H1 (cell line): ENCODE measurements around the gene SLC25A42. TPM values are rescaled to one million over a fixed set of nuclear protein-coding genes. Genes with fewer than 3 reads are reported as not detected.

ENCODE experiments used
- CTCF ChIA-PET: fragments of 300-600 bp; sonication (Branson Sonifier 250); formaldehyde crosslinking; loops from one replicate; lab custom pipeline; 2021; ENCODE audit not compliant: partially characterized antibody; lab: Charles Lee
- POLR2A ChIA-PET: fragments of 300-600 bp; sonication (Branson Sonifier 250); formaldehyde crosslinking; loops from one replicate; lab custom pipeline; 2021; ENCODE audit warnings: inconsistent platforms; ENCODE audit not compliant: partially characterized antibody; lab: Charles Lee
- DNase-seq, 2 experiments: peaks; one replicate each; pipeline versions ENCODE4 v3.0.0 to v3.0.0-alpha.2; 2010 to 2022; ENCODE audit warnings: low spot score in 2 of 2, low read depth in 1 of 2, mixed read lengths in 1 of 2
- FAIRE-seq: peaks from 2 replicates; lab custom pipeline; 2011; peaks lifted over from hg19 to GRCh38; lab: Jason Lieb, UNC
- H2AFZ ChIP-seq: 2 replicates; pipeline ENCODE4 v1.8.1; 2012; ENCODE audit warnings: low read length, inconsistent platforms
- H2AK5ac ChIP-seq: 2 replicates; pipeline ENCODE4 v1.6.1; 2013; ENCODE audit warnings: low read depth, low read length
- H2BK120ac ChIP-seq: replicated peaks from 2 replicates; pipeline ENCODE3; 2013; ENCODE audit warnings: low read depth, low read length, inconsistent platforms
- H2BK12ac ChIP-seq: 2 replicates; pipeline ENCODE4 v1.6.1; 2013; ENCODE audit warnings: low read depth, low read length
- H2BK15ac ChIP-seq: 2 replicates; pipeline ENCODE4 v1.6.1; 2013; ENCODE audit warnings: low read length
- H2BK20ac ChIP-seq: 2 replicates; pipeline ENCODE4 v1.6.1; 2013; ENCODE audit warnings: low read length
- H2BK5ac ChIP-seq: 2 replicates; pipeline ENCODE4 v1.6.1; 2013; ENCODE audit warnings: low read depth, low read length
- H3K14ac ChIP-seq: 2 replicates; pipeline ENCODE4 v1.6.1; 2013; ENCODE audit warnings: inconsistent platforms; ENCODE audit not compliant: insufficient read length
- H3K18ac ChIP-seq: 2 replicates; pipeline ENCODE4 v1.6.1; 2013; ENCODE audit warnings: low read length; ENCODE audit errors: extremely low read depth
- H3K23ac ChIP-seq: 2 replicates; pipeline ENCODE4 v1.6.1; 2013; ENCODE audit warnings: inconsistent platforms; ENCODE audit not compliant: insufficient read length
- H3K23me2 ChIP-seq: 2 replicates; pipeline ENCODE4 v1.6.1; 2013; ENCODE audit warnings: low read depth, low read length
- H3K27ac ChIP-seq: 2 replicates; pipeline ENCODE4 v1.6.1; 2011; ENCODE audit warnings: low read depth, low read length, inconsistent platforms
- H3K27me3 ChIP-seq, 4 experiments: replicated peaks in 1 of 4; 1 replicate in 1 of 4; 2 replicates in 3 of 4; pipeline versions ENCODE4 v1.6.1 to v1.8.1; 2011 to 2013; ENCODE audit warnings: low read length in 3 of 4, mild to moderate bottlenecking in 3 of 4, inconsistent platforms in 2 of 4, mixed read lengths in 2 of 4, moderate library complexity in 1 of 4; ENCODE audit not compliant: control insufficient read depth in 3 of 4, insufficient read depth in 3 of 4; ENCODE audit errors: extremely low read depth in 1 of 4
- H3K36me3 ChIP-seq, 4 experiments: 2 replicates each; pipeline versions ENCODE4 v1.6.1 to v1.8.1; 2011 to 2013; ENCODE audit warnings: mild to moderate bottlenecking in 4 of 4, low read length in 3 of 4, moderate library complexity in 2 of 4, control low read depth in 1 of 4, inconsistent platforms in 1 of 4; ENCODE audit not compliant: insufficient read depth in 4 of 4, control insufficient read depth in 2 of 4
- H3K4ac ChIP-seq: replicated peaks from 2 replicates; pipeline ENCODE3; 2013; ENCODE audit warnings: low read length, low read depth, mixed read lengths, inconsistent platforms; ENCODE audit not compliant: insufficient read length
- H3K4me1 ChIP-seq, 4 experiments: replicated peaks in 1 of 4; 1 replicate in 1 of 4; 2 replicates in 3 of 4; pipeline versions ENCODE4 v1.6.1 to v1.8.1; 2011 to 2013; ENCODE audit warnings: low read length in 3 of 4, inconsistent platforms in 2 of 4, mixed read lengths in 1 of 4; ENCODE audit not compliant: insufficient read depth in 4 of 4, control insufficient read depth in 3 of 4
- H3K4me2 ChIP-seq, 2 experiments: 2 replicates each; pipeline versions ENCODE4 v1.6.1 to v1.8.1; 2011 to 2013; ENCODE audit warnings: low read depth in 2 of 2, low read length in 2 of 2, control low read depth in 1 of 2, inconsistent platforms in 1 of 2, mild to moderate bottlenecking in 1 of 2; ENCODE audit not compliant: insufficient read depth in 1 of 2
- H3K4me3 ChIP-seq, 4 experiments: fragments of 200-600, 300-600 bp in 1 of 4; sonication (generic), shearing (Covaris generic), sonication (Bioruptor Twin) in 1 of 4; 2 replicates each; pipeline versions ENCODE4 v1.5.1 to v1.8.1; 2011 to 2016; ENCODE audit warnings: low read length in 4 of 4, low read depth in 3 of 4, control low read depth in 2 of 4, inconsistent platforms in 2 of 4, mild to moderate bottlenecking in 2 of 4, mixed read lengths in 1 of 4, moderate library complexity in 1 of 4; ENCODE audit not compliant: insufficient read depth in 2 of 4; ENCODE audit errors: extremely low read depth in 1 of 4
- H3K56ac ChIP-seq: replicated peaks from 2 replicates; pipeline ENCODE3; 2013; ENCODE audit warnings: low read depth, mild to moderate bottlenecking, mixed read lengths, low read length, inconsistent platforms; ENCODE audit not compliant: insufficient read length
- H3K79me1 ChIP-seq: 2 replicates; pipeline ENCODE4 v1.6.1; 2013; ENCODE audit warnings: low read depth, low read length, control low read depth
- H3K79me2 ChIP-seq, 2 experiments: 2 replicates each; pipeline versions ENCODE4 v1.6.1 to v1.8.1; 2012 to 2013; ENCODE audit warnings: low read length in 2 of 2, mild to moderate bottlenecking in 2 of 2, inconsistent platforms in 1 of 2; ENCODE audit not compliant: insufficient read depth in 2 of 2, control insufficient read depth in 1 of 2
- H3K9ac ChIP-seq, 4 experiments: replicated peaks in 1 of 4; 1 replicate in 1 of 4; 2 replicates in 3 of 4; pipeline versions ENCODE4 v1.6.1 to v1.8.1; 2011 to 2013; ENCODE audit warnings: low read depth in 3 of 4, low read length in 3 of 4, control low read depth in 2 of 4, mild to moderate bottlenecking in 2 of 4, moderate library complexity in 2 of 4, inconsistent platforms in 1 of 4; ENCODE audit errors: extremely low read depth in 1 of 4
- H3K9me3 ChIP-seq, 2 experiments: 2 replicates each; pipeline versions ENCODE4 v1.6.1 to v1.8.1; 2012 to 2013; ENCODE audit warnings: mild to moderate bottlenecking in 2 of 2, moderate library complexity in 2 of 2, control low read depth in 1 of 2, inconsistent platforms in 1 of 2, low read depth in 1 of 2, low read length in 1 of 2, mixed read lengths in 1 of 2; ENCODE audit not compliant: insufficient read depth in 2 of 2
- H4K20me1 ChIP-seq, 2 experiments: replicated peaks in 1 of 2; 2 replicates each; pipeline versions ENCODE3 to v1.8.1; 2011 to 2013; ENCODE audit warnings: inconsistent platforms in 2 of 2, low read length in 2 of 2, mild to moderate bottlenecking in 1 of 2; ENCODE audit not compliant: insufficient read depth in 2 of 2, control insufficient read depth in 1 of 2
- H4K5ac ChIP-seq: 2 replicates; pipeline ENCODE4 v1.6.1; 2013; ENCODE audit warnings: low read length, low read depth, mixed read lengths, inconsistent platforms; ENCODE audit not compliant: insufficient read length
- H4K8ac ChIP-seq: 2 replicates; pipeline ENCODE4 v1.8.0; 2013; ENCODE audit warnings: mild to moderate bottlenecking, moderate library complexity, low read length, inconsistent platforms; ENCODE audit not compliant: insufficient read depth; ENCODE audit errors: extremely low read depth
- H4K91ac ChIP-seq: replicated peaks from 2 replicates; pipeline ENCODE3; 2013; ENCODE audit warnings: low read length, mixed read lengths, inconsistent platforms; ENCODE audit not compliant: insufficient read length
- POLR2A ChIP-seq, 2 experiments: IDR thresholded peaks; 1 replicate in 1 of 2; 2 replicates in 1 of 2; pipeline ENCODE4 v1.6.1; 2011; ENCODE audit warnings: low read depth in 2 of 2, low read length in 2 of 2, mild to moderate bottlenecking in 2 of 2; ENCODE audit errors: control extremely low read depth in 1 of 2
- SP1 ChIP-seq: IDR thresholded peaks from 2 replicates; pipeline ENCODE4 v1.6.1; 2011; ENCODE audit warnings: low read depth, low read length
- TBP ChIP-seq: IDR thresholded peaks from 2 replicates; pipeline ENCODE4 v1.6.1; 2011; ENCODE audit warnings: low read depth, low read length, improper control_type of control experiment
- WGBS, 2 experiments: shearing (Covaris generic) in 1 of 2; methylation state at CpG; one replicate each; pipeline versions ENCODE4 v1.1.6 to v1.1.7; 2013 to 2015; ENCODE audit warnings: low lambda C conversion rate in 2 of 2, mixed read lengths in 2 of 2, inconsistent platforms in 1 of 2, low coverage in 1 of 2, missing lambda C conversion rate in 1 of 2; ENCODE audit not compliant: insufficient replicate concordance in 2 of 2, insufficient coverage in 1 of 2, insufficient read length in 1 of 2; ENCODE audit errors: extremely low coverage in 1 of 2, missing lambda C conversion rate in 1 of 2; 5-methylcytosine and 5-hydroxymethylcytosine counted together
- polyA plus RNA-seq, 7 experiments: library from polyadenylated mRNA; depleted of rRNA in 3 of 7; stranded (reverse) in 5 of 7; unstranded in 2 of 7; fragments of >200 nt in 5 of 7; fragments of 200-250 nt in 2 of 7; gene quantifications; 1 replicate in 5 of 7; 2 replicates in 1 of 7; 4 replicates in 1 of 7; pipeline versions ENCODE4 v1.2.1 to v1.2.3, GENCODE V29; 2011 to 2013; ENCODE audit warnings: missing spikeins in 2 of 7, mixed read lengths in 2 of 7
- total RNA-seq: library from RNA; stranded (reverse); fragmentation: NEBNext Ultra II Directional; extraction: Animal tissue kit (Norgen Biotek cat#: 25700); gene quantifications from 2 replicates; pipeline ENCODE4 v1.2.1, GENCODE V29; 2021

SLC25A42 gene
- total and polyA plus RNA-seq, 2 of the 8 experiments (the other 6 are each of a cell fraction or from before 2014, with no cell fraction given): 5.9 to 6.2 TPM

DNA sequence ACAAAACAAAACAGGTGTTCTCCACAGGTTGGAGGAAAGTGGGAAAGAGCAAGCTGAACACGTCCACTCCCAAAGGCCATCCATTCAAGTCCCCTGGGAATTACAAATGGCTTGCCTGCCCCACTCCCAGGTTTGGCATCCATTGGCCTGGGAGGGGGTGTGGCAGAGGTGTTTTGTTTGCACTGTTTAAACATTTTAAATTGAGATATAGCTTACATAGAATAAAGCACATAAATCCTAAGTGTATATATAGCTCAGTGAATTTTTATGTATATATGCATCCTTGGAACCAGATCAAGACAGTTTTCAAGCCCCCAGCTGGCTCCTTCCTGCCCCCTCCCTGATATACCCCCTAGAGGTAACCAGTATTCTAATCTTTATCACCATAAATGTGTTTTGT is 12.7 kb downstream of the SLC25A42 start:
- no peak for TF ChIP-seq POLR2A (IDR thresholded peaks at IDR 0.05; ENCODE audit: control extremely low read depth in 1 of 2, low read depth in 2 of 2, low read length in 2 of 2)
- no peak for TF ChIP-seq TBP
- no peak for TF ChIP-seq SP1
- TF ChIP-seq, all 59 proteins: peak for 0
- H2AFZ ChIP-seq: no peak overlapping the region
- no peak overlapping the region for H2AK5ac ChIP-seq
- H3K23ac ChIP-seq: no peak overlapping the region
- ChIA-PET CTCF (interaction anchor here (0.6 to 3.0 kb wide), 10 partner anchors 10 to 266 kb away, joined by 3 to 13 read pairs (median 4); no protein-coding TSS in a partner anchor), POLR2A (interaction anchor here (0.7 to 0.9 kb wide), 2 partner anchors 14 to 60 kb away, joined by 3 read pairs; no protein-coding TSS in a partner anchor)
- H3K79me2 ChIP-seq: no peaks in the 10 kb centered on the region
- H3K18ac ChIP-seq: no peak overlapping the region
- H3K9ac ChIP-seq: no peak overlapping the region
- H4K20me1 ChIP-seq: peaks cover 0 to 4% of the 10 kb centered on the region in 2 experiments
- 0 out of 2 replicates have a peak, but pooled peaks cover 2% of the 10 kb centered on the region for H3K79me1 ChIP-seq
- H2BK5ac ChIP-seq: no peak overlapping the region
- no peak overlapping the region for H2BK20ac ChIP-seq
- H3K4me2 ChIP-seq: no peak overlapping the region
- 75% methylated on average over 1 of the region's 1 CpG; no CpG with 5 or more reads in 1 of the 2 experiments for WGBS, 2 experiments
- no peak overlapping the region for H2BK120ac ChIP-seq
- H3K27ac ChIP-seq: no peak overlapping the region
- no peak overlapping the region for H3K4me3 ChIP-seq
- no peak overlapping the region for H2BK12ac ChIP-seq
- H3K14ac ChIP-seq: no peak overlapping the region
- H3K27me3 ChIP-seq: peaks cover 0 to 31% (median 26%) of the 10 kb centered on the region in 4 experiments; a peak in 6 of 7 replicates
- no peak for FAIRE-seq
- H3K23me2 ChIP-seq: no peaks in the 10 kb centered on the region; the same call in 1 of the 2 replicates
- no peak overlapping the region for H4K5ac ChIP-seq
- no peak overlapping the region for H3K4ac ChIP-seq
- H2BK15ac ChIP-seq: no peak overlapping the region
- H4K8ac ChIP-seq: no peak overlapping the region
- no peak for DNase-seq
- H4K91ac ChIP-seq: no peak overlapping the region
- H3K4me1 ChIP-seq: no peaks in the 10 kb centered on the region
- H3K56ac ChIP-seq: no peak overlapping the region
- H3K9me3 ChIP-seq: no peaks in the 10 kb centered on the region
- no peaks in the 10 kb centered on the region for H3K36me3 ChIP-seq
